OCI-M2 (cell line): ENCODE data around the gene PLBD2.
A peak's percentile ranks its signal among the peaks of the same experiment; 100 is the strongest.

Source experiments
- DNase-seq: peaks from one replicate; lab custom pipeline; 2025; ENCODE audit not compliant: unreplicated experiment; lab: John Stamatoyannopoulos, UW

PLBD2 gene, protein sequence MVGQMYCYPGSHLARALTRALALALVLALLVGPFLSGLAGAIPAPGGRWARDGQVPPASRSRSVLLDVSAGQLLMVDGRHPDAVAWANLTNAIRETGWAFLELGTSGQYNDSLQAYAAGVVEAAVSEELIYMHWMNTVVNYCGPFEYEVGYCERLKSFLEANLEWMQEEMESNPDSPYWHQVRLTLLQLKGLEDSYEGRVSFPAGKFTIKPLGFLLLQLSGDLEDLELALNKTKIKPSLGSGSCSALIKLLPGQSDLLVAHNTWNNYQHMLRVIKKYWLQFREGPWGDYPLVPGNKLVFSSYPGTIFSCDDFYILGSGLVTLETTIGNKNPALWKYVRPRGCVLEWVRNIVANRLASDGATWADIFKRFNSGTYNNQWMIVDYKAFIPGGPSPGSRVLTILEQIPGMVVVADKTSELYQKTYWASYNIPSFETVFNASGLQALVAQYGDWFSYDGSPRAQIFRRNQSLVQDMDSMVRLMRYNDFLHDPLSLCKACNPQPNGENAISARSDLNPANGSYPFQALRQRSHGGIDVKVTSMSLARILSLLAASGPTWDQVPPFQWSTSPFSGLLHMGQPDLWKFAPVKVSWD

GRCh38 chr12:113358381-113359132 is at the start of gene PLBD2:
Gene PLBD2, plus strand, starts transcription at chr12:113358587. Its CDS starts 14 bp downstream, at chr12:113358601.
- peak; percentile 57 for DNase-seq

DNA sequence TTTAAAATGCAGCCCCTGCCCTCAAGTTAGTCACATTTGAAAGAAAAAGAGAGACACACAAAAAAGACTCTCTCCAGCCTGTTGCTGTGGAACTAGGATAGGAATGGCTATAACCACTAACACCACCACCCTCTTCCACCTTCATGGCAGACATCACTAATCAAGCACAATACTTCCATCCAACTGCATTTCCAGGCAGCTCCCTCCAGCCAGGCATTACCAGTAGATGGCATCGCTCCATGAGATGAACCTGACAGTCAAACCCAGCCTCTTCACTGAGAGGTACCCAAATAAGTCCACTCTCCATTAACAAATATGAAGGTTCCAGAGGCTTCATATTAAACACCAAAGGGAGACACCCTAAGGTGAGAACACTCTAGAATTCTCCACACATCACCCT is 47.9 kb upstream of the PLBD2 start:
- no peak for DNase-seq

- no peak for DNase-seq
These were observed 44.3 kb upstream of the PLBD2 start for GRCh38 chr12:113314121-113314529.

- no peak for DNase-seq
These were observed 43.0 kb upstream of the PLBD2 start for GRCh38 chr12:113315358-113315757.

DNA sequence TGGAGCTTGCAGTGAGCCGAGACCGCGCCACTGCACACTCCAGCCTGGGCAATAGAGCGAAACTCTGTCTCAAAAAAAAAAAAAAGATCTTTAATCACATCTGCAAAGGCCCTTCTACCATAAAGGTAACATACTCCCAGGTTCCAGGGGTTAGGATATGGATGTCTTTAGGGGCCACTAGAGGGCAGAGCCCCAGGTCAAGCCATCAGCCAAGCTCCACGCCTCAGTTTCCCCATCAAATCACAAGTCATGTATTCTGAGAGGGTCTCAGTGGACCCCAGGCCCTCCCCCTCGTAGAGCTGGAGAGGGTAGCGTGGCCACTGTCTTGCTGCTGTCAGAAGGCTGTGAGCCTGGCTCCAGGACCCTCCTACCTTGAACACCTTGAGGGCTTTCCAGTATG is 42.2 kb upstream of the PLBD2 start:
- no peak for DNase-seq

- DNase-seq: no peak
These were observed 41.3 kb upstream of the PLBD2 start for GRCh38 chr12:113317122-113317521.

DNA sequence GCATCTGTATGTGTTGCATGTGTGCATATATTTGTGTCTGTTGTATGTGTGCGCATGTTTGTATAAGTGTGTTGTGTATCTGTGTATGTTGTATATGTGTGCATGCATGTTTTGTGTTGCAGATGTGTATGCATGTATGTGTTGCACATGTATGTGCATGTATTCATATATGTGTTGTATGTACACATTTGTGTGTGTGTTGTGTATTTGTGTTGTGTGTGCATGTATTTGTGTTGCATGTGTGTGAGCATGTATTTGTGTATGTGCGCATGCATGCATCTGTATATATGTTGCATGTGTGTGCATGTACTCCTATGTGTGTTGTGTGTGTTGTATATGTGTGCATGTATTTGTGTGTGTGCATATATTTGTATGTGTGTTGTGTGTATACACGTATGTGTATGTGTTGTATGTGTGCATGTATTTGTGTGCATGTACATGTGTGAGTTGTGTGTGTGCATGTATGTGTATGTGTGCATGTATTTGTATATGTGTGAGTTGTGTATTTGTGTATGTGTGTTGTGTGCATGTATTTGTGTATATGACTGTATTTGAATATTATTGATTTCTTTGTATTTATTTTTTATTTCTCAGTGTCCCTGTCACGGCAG is 40.2 kb upstream of the PLBD2 start:
- no peak for DNase-seq

- DNase-seq: no peak
These were observed 39.3 kb upstream of the PLBD2 start for GRCh38 chr12:113318900-113319628.

GRCh38 chr12:113320401-113320800 is 38.0 kb upstream of the PLBD2 start:
- DNase-seq: no peak

- no peak for DNase-seq
These were observed 36.0 kb upstream of the PLBD2 start for GRCh38 chr12:113322343-113322742.

- no peak for DNase-seq
These were observed 32.5 kb upstream of the PLBD2 start for GRCh38 chr12:113325916-113326315.

GRCh38 chr12:113326775-113327395 is 31.5 kb upstream of the PLBD2 start:
- DNase-seq: no peak

DNA sequence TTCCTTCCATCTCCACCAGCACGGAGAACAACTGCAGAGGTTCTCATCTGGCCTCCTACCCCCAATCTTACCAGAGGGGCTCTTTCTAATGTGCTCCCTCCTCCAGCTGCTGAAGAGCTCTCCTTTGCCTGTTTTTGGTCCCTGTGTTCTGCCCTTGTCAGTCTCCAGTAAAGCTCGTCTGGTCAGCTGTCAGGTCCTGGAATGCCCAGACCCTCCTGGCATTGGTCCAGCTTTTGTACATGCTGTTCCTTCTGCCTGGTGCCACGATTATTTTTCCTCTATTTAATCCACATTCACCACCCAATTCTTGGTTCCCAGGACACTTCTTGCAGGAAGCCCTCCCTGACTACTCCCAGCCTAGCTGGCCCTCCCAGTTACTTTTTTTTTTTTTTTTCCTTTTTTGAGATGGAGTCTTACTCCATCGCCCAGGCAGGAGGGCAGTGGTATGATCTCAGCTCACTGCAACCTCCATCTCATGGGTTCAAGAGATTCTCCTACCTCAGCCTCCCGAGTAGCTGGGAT is 30.0 kb upstream of the PLBD2 start:
- DNase-seq: no peak

DNA sequence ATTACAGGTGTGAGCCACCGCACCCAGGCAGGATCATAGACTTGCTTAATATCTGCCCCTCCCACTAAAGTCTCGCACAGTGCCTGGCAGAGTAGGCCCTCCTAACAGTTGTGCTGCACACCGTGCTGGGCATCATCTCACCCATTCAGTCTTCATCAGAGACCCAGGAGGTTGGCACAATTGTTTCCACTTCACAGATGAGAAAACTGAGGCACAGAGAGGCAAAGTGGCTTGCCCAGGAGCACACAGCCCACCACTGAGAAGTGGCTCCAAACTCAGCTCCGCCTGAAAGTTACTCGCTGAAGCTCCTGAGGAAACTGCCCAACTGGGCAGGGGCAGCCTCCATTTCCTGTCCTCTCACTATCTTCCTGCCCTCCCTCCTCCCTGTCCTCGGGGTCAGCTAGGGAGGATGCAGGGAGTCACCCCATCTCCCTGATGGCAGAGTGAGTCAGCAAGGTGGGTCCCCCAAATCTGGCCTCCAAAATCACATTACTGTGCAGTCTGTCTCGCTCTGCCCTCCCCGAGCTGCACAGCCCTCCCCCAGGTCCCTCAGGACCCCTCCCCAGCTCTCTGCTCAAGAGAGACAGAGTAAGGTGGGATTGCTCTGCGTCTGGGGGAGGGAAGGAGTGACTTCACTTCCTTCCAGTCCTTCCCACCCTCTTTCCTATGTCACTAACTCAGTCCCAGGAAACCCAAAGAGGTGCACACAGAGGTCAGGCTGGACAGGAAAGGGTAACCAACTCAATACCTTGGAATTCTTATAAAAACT is 29.2 kb upstream of the PLBD2 start:
- no peak for DNase-seq

DNA sequence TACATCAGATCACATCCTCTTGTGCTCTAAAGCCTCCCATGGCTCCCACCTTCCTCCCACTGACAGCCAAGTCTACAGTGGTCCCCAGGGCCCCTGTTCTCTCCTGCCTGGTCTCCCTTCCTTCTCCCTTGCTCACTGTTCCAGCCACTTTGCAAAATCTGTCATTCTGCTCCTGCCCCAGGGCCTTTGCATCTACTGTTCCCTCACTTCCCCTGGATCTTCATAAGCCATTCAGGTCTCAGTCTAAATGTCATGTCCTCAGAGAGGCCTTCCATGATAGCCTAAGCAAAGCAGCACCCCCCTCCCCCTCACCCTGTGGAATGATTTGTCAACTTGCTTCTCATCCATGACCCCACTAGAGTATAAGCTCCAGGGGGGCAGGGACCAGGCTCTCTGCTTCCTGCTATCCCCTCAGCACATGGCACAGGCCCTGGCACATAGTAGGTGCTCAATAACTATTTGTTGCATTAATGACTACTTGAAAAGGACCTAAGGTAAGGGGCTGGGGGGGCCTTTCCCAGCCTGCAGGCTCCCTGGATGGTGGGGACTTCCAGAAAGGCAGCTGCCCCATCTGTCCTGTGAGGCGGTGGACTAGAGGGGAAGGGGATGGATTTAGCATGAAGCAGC is 28.5 kb upstream of the PLBD2 start:
- no peak for DNase-seq

DNA sequence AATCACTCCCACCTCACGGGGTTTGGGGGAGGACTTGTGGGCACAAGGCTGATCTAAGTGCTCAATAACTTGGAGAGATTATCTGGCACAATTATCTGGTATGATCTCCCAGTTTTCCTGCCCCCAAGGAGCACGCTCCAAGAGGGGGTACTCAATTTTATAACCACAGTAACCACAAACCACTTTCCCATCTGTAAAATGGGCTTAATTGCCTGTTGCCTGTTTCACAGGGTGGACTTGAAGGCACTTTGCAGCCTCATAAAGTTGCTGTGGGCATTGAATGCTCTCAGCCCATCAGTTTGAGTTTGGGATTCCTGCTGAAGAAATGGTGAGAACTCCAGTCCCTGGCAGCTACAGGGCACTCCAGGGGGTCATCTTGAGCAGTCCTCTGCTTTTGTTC is 27.9 kb upstream of the PLBD2 start:
- no peak for DNase-seq

DNA sequence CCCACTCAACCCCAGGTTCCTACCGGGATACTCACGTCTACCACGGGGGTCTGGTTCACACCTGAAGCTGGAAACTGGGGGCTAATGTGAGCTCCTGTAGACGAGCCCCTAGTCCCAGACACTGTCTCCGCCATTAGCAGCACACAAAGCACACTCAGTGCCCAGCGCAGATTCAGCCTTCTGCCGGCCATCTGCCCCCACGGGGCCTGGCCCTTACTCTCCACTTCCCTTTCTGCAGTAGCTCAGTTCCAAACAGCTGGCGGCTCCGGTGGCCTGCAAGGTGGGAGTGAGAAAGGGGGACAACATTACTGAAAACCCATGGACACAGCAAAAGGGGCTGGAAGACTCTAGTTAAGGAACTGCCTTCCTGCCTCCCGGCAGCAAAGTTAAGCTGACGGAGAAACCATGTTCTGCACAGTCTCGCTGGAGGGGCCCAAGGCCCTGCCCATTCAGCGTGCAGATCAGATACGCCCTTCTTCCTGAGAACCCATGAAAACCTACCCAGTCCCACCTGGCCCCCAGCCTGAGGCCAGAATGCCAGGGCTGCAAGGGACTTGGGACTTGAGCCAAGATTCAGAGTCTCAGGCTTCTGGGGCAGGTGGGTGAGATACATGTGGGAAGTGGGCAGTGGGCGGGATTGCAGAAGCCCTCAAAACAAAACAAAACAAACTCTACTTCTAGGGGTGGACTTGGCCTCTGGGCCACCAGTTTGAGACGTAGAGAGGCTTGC is 25.5 kb upstream of the PLBD2 start:
- no peak for DNase-seq

DNA sequence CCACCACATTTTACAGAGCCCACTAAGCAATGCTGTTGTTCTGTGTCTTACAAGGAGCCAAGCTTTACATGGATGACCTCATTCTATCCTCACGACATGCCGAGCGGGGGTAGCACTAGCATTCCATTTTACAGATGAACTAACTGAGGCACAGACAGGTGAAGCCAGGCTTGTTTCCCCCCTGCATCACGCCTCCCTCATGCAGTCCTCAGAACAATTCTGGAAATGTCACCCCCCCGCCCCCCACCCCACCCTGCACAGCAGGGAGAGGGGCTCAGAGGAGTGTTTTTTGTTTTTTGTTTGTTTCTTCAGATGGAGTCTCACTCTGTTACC is 25.0 kb upstream of the PLBD2 start:
- no peak for DNase-seq
